Stomach (tissue), 19 donors: ENCODE measurements around the gene THAP6. TPM values are rescaled to one million over a fixed set of nuclear protein-coding genes. Genes with fewer than 3 reads are reported as not detected.
A peak's percentile ranks its signal among the peaks of the same experiment; 100 is the strongest.

Source experiments
- DNase-seq, 2 donors: peaks; one replicate each; pipeline versions ENCODE4 v3.0.0 to v3.0.0-alpha.2; 2013 to 2019
- H3K27ac ChIP-seq, 5 donors: fragments of 200-600 bp in 4 of 5; sonication (generic) in 4 of 5; one replicate each; pipeline ENCODE4 v1.5.1; 2013 to 2019; ENCODE audit warnings: mild to moderate bottlenecking in 1 of 5, moderate library complexity in 1 of 5
- H3K27me3 ChIP-seq, 3 donors: fragments of 200-600 bp; sonication (generic); one replicate each; pipeline ENCODE4 v1.5.1; 2017 to 2019; ENCODE audit warnings: mixed run types in 1 of 3
- H3K36me3 ChIP-seq, 4 donors: fragments of 200-600 bp; sonication (generic); 1 replicate in 3 of 4; 2 replicates in 1 of 4; pipeline ENCODE4 v1.5.1; 2016 to 2019
- H3K4me1 ChIP-seq, 4 donors: fragments of 200-600 bp; sonication (generic); one replicate each; pipeline ENCODE4 v1.5.1; 2016 to 2019
- H3K4me3 ChIP-seq, 4 donors: fragments of 200-600 bp; sonication (generic) in 3 of 4; one replicate each; pipeline ENCODE4 v1.5.1; 2016 to 2019; ENCODE audit warnings: mild to moderate bottlenecking in 1 of 4
- H3K9me3 ChIP-seq, 4 donors: fragments of 200-600 bp; sonication (generic); one replicate each; pipeline ENCODE4 v1.5.1; 2016 to 2019
- CTCF ChIP-seq, 7 experiments: fragments of 450-650 bp in 4 of 7; fragments of 200-600 bp in 3 of 7; sonication (generic) in 3 of 7; IDR thresholded peaks; one replicate each; pipeline ENCODE4 v1.5.1; 2016 to 2019; ENCODE audit warnings: antibody characterized with exemption in 7 of 7, control low read depth in 2 of 7, mild to moderate bottlenecking in 1 of 7
- EP300 ChIP-seq: sonication (generic); formaldehyde crosslinking; IDR thresholded peaks from one replicate; pipeline ENCODE4 v1.6.1; 2017; ENCODE audit warnings: antibody characterized with exemption
- POLR2A ChIP-seq, 4 donors: fragments of 450-650 bp; IDR thresholded peaks; one replicate each; pipeline ENCODE4 v1.6.1; 2016; ENCODE audit warnings: antibody characterized with exemption in 4 of 4, control low read depth in 2 of 4, mild to moderate bottlenecking in 1 of 4, moderate library complexity in 1 of 4
- POLR2AphosphoS5 ChIP-seq, 3 donors: sonication (generic); formaldehyde crosslinking; IDR thresholded peaks; one replicate each; pipeline ENCODE4 v1.6.1; 2016; ENCODE audit warnings: antibody characterized with exemption in 3 of 3
- WGBS, 5 donors: extraction: QIAGEN DNeasy Blood & Tissue Kit in 3 of 5; methylation state at CpG; one replicate each; pipeline versions ENCODE4 v1.1.5 to v1.1.7; 2013 to 2018; 5-methylcytosine and 5-hydroxymethylcytosine counted together
- intact Hi-C: fragments of 100-400 bp; cut with DNase I; formaldehyde crosslinking; loops from one replicate; pipeline ENCODE4 v1.15.1; 2023; ENCODE audit warnings: low total_unique reads
- long read RNA-seq, 10 donors: transcript quantifications; one replicate each; lab custom pipeline, GENCODE V29; 2026
- polyA plus RNA-seq, 3 donors: library from polyadenylated mRNA; stranded (reverse); fragments of 200-250 nt; gene quantifications; one replicate each; pipeline ENCODE4 v1.2.3, GENCODE V29; 2013
- total RNA-seq, 5 donors: library from RNA; depleted of rRNA; stranded (reverse); fragments of >200 nt; gene quantifications; one replicate each; pipeline versions ENCODE4 v1.1.0 to v1.2.3, GENCODE V29; 2014 to 2016
- donor health status: healthy with polysubstance abuse.
- donor health status: Bipolar disorder and iron deficiency.
- donor health status: healthy.

The THAP6 gene, protein sequence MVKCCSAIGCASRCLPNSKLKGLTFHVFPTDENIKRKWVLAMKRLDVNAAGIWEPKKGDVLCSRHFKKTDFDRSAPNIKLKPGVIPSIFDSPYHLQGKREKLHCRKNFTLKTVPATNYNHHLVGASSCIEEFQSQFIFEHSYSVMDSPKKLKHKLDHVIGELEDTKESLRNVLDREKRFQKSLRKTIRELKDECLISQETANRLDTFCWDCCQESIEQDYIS
- 10 to 100 TPM in 3 of 5 donors, 1 to 10 TPM in 1, not detected in 1; 2.0 to 30.3 (median 18.3) TPM for total RNA-seq
- 1 to 10 TPM; 3.5 to 6.9 (median 5.8) TPM for polyA plus RNA-seq
- long read RNA-seq, donor 1, partial matches to known transcripts: 0 of 2 reads
- long read RNA-seq, donor 1, other reads (novel, unspliced or antisense): 0 of 2 reads
- long read RNA-seq, donor 2, partial matches to known transcripts: 0 of 2 reads
- long read RNA-seq, donor 2, other reads (novel, unspliced or antisense): 0 of 2 reads
- long read RNA-seq, donor 3, partial matches to known transcripts: 0 of 5 reads
- long read RNA-seq, donor 3, other reads (novel, unspliced or antisense): 0 of 5 reads
- long read RNA-seq, donor 4: 0 reads
- long read RNA-seq, donor 5, partial matches to known transcripts: 0 of 4 reads
- long read RNA-seq, donor 5, other reads (novel, unspliced or antisense): 0 of 4 reads
- long read RNA-seq, donor 6: 0 reads
- long read RNA-seq, donor 7, partial matches to known transcripts: 0 of 1 reads
- long read RNA-seq, donor 7, other reads (novel, unspliced or antisense): 0 of 1 reads
- long read RNA-seq, donor 8, partial matches to known transcripts: 0 of 4 reads
- long read RNA-seq, donor 8, other reads (novel, unspliced or antisense): 0 of 4 reads
- long read RNA-seq, donor 9, partial matches to known transcripts: 0 of 6 reads
- long read RNA-seq, donor 9, other reads (novel, unspliced or antisense): 0 of 6 reads
- long read RNA-seq, donor 10, partial matches to known transcripts: 0 of 1 reads
- long read RNA-seq, donor 10, other reads (novel, unspliced or antisense): 0 of 1 reads

DNA sequence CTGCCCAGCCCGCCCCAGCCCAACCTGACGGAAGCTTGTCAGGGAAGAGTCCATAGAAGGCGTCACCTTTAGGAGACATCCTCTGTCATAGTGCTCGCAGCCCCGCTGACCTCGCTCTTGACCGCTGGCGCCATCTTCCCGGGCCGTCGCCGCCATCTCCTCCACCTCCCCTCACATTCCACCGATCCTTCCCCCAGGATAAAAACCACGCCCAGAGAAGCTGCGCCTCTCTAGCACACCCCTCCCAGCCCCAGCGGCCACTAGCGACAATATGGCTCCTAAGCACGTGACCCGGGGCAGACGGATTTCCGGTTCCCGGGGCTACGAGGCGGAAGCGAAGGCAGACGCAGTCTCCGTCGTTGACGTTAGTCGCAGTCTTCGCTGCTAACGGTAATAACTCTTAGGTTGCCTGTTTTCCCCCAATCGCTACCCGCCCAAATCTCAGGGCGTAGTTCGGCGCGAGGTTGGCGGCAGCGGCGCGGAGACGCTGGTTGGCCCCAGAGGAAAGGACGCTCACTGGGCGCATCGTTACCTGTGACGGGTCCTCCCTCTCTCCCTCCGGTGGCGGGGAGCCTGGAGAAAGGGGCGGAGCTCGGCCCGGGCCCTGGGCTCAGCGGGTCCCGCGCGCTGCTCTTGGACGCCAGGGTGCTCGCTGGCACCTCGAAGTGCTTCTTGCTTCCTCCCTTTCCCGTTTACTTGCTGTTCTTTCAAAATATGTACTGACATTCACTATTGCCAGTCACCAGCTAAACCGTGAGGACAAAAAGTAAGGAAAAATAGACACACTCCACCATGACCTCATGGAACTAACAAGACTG is at the start of gene THAP6, which contains the start of gene RCHY1:
THAP6 (plus strand) TSS at position 343 of the 818 bp plus-strand sequence. CDS start 980 bp downstream, outside the sequence.
RCHY1 (minus strand) TSS at position 273 of the 818 bp plus-strand sequence; CDS start at position 156, 117 bp downstream.
- WGBS, 5 donors: 0% methylated on average over 51 to 61 of the region's 61 CpGs
- H3K9me3 ChIP-seq: no peaks in the 10 kb centered on the region
- H3K27ac ChIP-seq: peak within 1 kb of the TSS; percentile 92 to 99 (median 97)
- no peaks in the 10 kb centered on the region for H3K27me3 ChIP-seq
- H3K4me3 ChIP-seq: peak within 1 kb of the TSS; percentile 69 to 91 (median 81)
- TF ChIP-seq EP300 (peak; percentile 10), POLR2AphosphoS5 (IDR thresholded peaks at IDR 0.05) (peak; percentile 94 to 99 (median 97)), POLR2A (IDR thresholded peaks at IDR 0.05) (peak in 2 of 4 donors; percentile 66 to 70), CTCF (IDR thresholded peaks at IDR 0.05) (peak in 1 of 7 experiments; percentile 11)
- H3K4me1 ChIP-seq: peaks cover 31 to 64% (median 52%) of the 10 kb centered on the region in 4 donors
- intact Hi-C loops: no loop called here
- DNase-seq: peak; percentile 96 to 98
- H3K36me3 ChIP-seq: peaks cover 5 to 28% (median 27%) of the 10 kb centered on the region in 4 donors

GRCh38 chr4:75469896-75470295 is 44.4 kb upstream of the THAP6 start:
- H3K9me3 ChIP-seq: no peaks in the 10 kb centered on the region
- no peaks in the 10 kb centered on the region for H3K4me1 ChIP-seq
- WGBS, 5 donors: 98 to 100% (median 100%) methylated on average over 1 of the region's 1 CpG
- H3K27me3 ChIP-seq: no peaks in the 10 kb centered on the region
- DNase-seq: no peak
- H3K27ac ChIP-seq: no peak overlapping the region
- H3K4me3 ChIP-seq: no peak overlapping the region
- TF ChIP-seq CTCF (IDR thresholded peaks at IDR 0.05) (no peak), POLR2A (IDR thresholded peaks at IDR 0.05) (no peak), EP300 (no peak), POLR2AphosphoS5 (IDR thresholded peaks at IDR 0.05) (no peak)
- intact Hi-C loops: no loop called here
- H3K36me3 ChIP-seq: no peaks in the 10 kb centered on the region

DNA sequence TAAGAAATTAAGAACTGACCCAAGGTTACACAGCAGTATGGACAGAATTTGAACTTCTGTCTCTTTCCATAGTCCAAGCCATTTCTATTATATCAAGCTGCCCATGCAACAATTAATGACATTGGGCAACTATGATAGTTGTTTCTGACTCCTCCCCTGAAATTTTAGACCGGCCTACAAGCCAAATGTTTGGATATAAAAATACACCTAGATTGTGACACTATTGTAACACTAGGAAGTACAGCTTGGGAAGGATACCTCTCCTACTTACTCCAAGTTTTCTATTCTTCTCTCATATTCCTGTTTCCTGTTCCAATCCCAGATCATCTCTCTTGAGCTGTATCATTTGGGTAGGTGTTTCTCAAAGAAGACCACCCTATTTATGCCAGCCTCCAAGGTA is 43.5 kb upstream of the THAP6 start:
- 90 to 94% (median 91%) methylated on average over 1 of the region's 1 CpG for WGBS, 5 donors
- Histone ChIP-seq H3K9me3 (no peaks in the 10 kb centered on the region), H3K27me3 (no peaks in the 10 kb centered on the region), H3K4me3 (no peak overlapping the region), H3K36me3 (no peaks in the 10 kb centered on the region), H3K27ac (no peak overlapping the region), H3K4me1 (no peaks in the 10 kb centered on the region)
- no peak for DNase-seq
- TF ChIP-seq POLR2A (IDR thresholded peaks at IDR 0.05) (no peak), POLR2AphosphoS5 (IDR thresholded peaks at IDR 0.05) (no peak), CTCF (IDR thresholded peaks at IDR 0.05) (no peak), EP300 (no peak)
- intact Hi-C loops: no loop called here
